ENCODE results near the gene INTS14.

DNA sequence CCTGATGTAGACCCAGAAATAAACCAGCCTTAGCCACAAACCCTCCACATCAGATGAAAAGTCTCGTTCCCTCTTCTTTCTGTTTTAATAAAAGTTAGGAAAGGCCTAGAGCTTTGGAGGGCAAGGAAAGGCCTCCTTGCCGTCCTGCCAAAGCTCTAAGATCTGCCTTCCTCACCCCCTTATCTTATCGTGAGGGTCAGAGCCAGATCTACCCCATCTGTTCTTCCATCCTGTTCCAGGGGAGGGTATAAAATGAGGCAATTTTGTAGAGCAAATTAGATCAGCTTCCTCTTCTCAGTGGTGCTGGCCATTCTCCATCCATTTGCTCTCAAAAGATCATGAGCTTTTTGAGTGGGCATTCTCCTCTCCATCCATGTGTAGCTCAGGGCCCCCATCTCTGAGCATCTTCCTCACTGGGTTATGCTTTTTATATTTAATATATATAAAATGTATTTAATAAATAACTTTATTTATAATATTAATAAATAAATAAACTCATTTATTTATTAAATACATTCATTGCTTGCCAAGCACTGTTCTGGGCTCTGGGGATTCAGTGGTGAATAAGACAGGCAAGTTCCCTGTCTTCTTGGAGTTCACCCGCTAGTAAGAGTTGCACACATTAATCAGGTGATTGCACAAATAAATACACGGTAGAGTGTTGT is 8.8 kb upstream of the INTS14 start:
- TF ChIP-seq, protein P1, sequence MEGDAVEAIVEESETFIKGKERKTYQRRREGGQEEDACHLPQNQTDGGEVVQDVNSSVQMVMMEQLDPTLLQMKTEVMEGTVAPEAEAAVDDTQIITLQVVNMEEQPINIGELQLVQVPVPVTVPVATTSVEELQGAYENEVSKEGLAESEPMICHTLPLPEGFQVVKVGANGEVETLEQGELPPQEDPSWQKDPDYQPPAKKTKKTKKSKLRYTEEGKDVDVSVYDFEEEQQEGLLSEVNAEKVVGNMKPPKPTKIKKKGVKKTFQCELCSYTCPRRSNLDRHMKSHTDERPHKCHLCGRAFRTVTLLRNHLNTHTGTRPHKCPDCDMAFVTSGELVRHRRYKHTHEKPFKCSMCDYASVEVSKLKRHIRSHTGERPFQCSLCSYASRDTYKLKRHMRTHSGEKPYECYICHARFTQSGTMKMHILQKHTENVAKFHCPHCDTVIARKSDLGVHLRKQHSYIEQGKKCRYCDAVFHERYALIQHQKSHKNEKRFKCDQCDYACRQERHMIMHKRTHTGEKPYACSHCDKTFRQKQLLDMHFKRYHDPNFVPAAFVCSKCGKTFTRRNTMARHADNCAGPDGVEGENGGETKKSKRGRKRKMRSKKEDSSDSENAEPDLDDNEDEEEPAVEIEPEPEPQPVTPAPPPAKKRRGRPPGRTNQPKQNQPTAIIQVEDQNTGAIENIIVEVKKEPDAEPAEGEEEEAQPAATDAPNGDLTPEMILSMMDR (IDR thresholded peaks at IDR 0.05) = no peak
- TF ChIP-seq POLR2A (IDR thresholded peaks at IDR 0.05) = no peak
